ENCODE measurements around the gene MARCHF10. TPM values are rescaled to one million over a fixed set of nuclear protein-coding genes. Genes with fewer than 3 reads are reported as not detected.

The MARCHF10 gene
- total RNA-seq, 1 donor from 2014 or later, result not detected

- Histone ChIP-seq H3K4me1 (no peaks in the 10 kb centered on the region), H3K27ac (no peak overlapping the region), H3K36me3 (no peaks in the 10 kb centered on the region), H3K4me3 (no peak overlapping the region), H3K27me3 (no peaks in the 10 kb centered on the region), H3K9me3 (no peaks in the 10 kb centered on the region)
- no peak for ATAC-seq
- intact Hi-C loops (cut with DNase I), result no loop called here
- no peak for TF ChIP-seq CTCF (IDR thresholded peaks at IDR 0.05)
- no peak for DNase-seq
These were observed 91.1 kb downstream of the MARCHF10 start for GRCh38 chr17:62716834-62717588.

GRCh38 chr17:62715882-62716390 is 92.2 kb downstream of the MARCHF10 start:
- Histone ChIP-seq H3K4me1 (no peaks in the 10 kb centered on the region), H3K9me3 (no peaks in the 10 kb centered on the region), H3K27me3 (no peaks in the 10 kb centered on the region), H3K27ac (no peak overlapping the region), H3K4me3 (no peak overlapping the region), H3K36me3 (no peaks in the 10 kb centered on the region)
- no peak for ATAC-seq
- TF ChIP-seq CTCF (IDR thresholded peaks at IDR 0.05), result no peak
- DNase-seq, result no peak
- intact Hi-C loops (cut with DNase I), result no loop called here

GRCh38 chr17:62714016-62714777 is 93.9 kb downstream of the MARCHF10 start:
- no peak for DNase-seq
- Histone ChIP-seq H3K27ac (no peak overlapping the region), H3K27me3 (no peaks in the 10 kb centered on the region), H3K9me3 (no peaks in the 10 kb centered on the region), H3K4me3 (no peak overlapping the region), H3K4me1 (no peaks in the 10 kb centered on the region), H3K36me3 (no peaks in the 10 kb centered on the region)
- intact Hi-C loops (cut with DNase I), result loop anchor here (5.0 kb wide), 1 partner anchor 318 kb away; no protein-coding TSS in a partner anchor
- ATAC-seq, result no peak
- no peak for TF ChIP-seq CTCF (IDR thresholded peaks at IDR 0.05)

- no peak for DNase-seq
- no peaks in the 10 kb centered on the region for H3K9me3 ChIP-seq
- TF ChIP-seq CTCF (IDR thresholded peaks at IDR 0.05), result no peak
- no peak overlapping the region for H3K4me3 ChIP-seq
- no peak overlapping the region for H3K27ac ChIP-seq
- no peaks in the 10 kb centered on the region for H3K4me1 ChIP-seq
- ATAC-seq, result no peak
- H3K36me3 ChIP-seq, result no peaks in the 10 kb centered on the region
- H3K27me3 ChIP-seq, result no peaks in the 10 kb centered on the region
- intact Hi-C loops (cut with DNase I), result loop anchor here (5.0 kb wide), 1 partner anchor 319 kb away; no protein-coding TSS in a partner anchor
These were observed 94.8 kb downstream of the MARCHF10 start for GRCh38 chr17:62713086-62713881.

GRCh38 chr17:62712171-62712581 is 95.9 kb downstream of the MARCHF10 start:
- Histone ChIP-seq H3K4me1 (no peaks in the 10 kb centered on the region), H3K27ac (no peak overlapping the region), H3K9me3 (no peaks in the 10 kb centered on the region), H3K4me3 (no peak overlapping the region), H3K27me3 (no peaks in the 10 kb centered on the region), H3K36me3 (no peaks in the 10 kb centered on the region)
- ATAC-seq (no peak), DNase-seq (no peak)
- intact Hi-C loops (cut with DNase I), result loop anchor here (5.0 kb wide), 1 partner anchor 320 kb away; no protein-coding TSS in a partner anchor
- TF ChIP-seq CTCF (IDR thresholded peaks at IDR 0.05), result no peak
